Esophagus squamous epithelium (tissue), 4 donors: ENCODE measurements around the gene IVD.

Experiments
- POLR2A ChIP-seq, 4 donors: fragments of 450-650 bp; IDR thresholded peaks; one replicate each; pipeline ENCODE4 v1.6.1; 2017; ENCODE audit warnings: antibody characterized with exemption in 4 of 4, mild to moderate bottlenecking in 4 of 4, moderate library complexity in 3 of 4
- TF ChIP-seq, protein P1 (sequence below), 6 experiments: fragments of 450-650 bp in 4 of 6; fragments of 200-600 bp in 2 of 6; sonication (generic) in 2 of 6; IDR thresholded peaks; one replicate each; pipeline ENCODE4 v1.5.1; 2016 to 2019; ENCODE audit warnings: antibody characterized with exemption in 6 of 6, mild to moderate bottlenecking in 4 of 6, moderate library complexity in 4 of 6

GRCh38 chr15:40366457-40367370, 38.9 kb upstream of the IVD start:
- TF ChIP-seq POLR2A (IDR thresholded peaks at IDR 0.05) = no peak
- TF ChIP-seq, protein P1, sequence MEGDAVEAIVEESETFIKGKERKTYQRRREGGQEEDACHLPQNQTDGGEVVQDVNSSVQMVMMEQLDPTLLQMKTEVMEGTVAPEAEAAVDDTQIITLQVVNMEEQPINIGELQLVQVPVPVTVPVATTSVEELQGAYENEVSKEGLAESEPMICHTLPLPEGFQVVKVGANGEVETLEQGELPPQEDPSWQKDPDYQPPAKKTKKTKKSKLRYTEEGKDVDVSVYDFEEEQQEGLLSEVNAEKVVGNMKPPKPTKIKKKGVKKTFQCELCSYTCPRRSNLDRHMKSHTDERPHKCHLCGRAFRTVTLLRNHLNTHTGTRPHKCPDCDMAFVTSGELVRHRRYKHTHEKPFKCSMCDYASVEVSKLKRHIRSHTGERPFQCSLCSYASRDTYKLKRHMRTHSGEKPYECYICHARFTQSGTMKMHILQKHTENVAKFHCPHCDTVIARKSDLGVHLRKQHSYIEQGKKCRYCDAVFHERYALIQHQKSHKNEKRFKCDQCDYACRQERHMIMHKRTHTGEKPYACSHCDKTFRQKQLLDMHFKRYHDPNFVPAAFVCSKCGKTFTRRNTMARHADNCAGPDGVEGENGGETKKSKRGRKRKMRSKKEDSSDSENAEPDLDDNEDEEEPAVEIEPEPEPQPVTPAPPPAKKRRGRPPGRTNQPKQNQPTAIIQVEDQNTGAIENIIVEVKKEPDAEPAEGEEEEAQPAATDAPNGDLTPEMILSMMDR (IDR thresholded peaks at IDR 0.05) = no peak
